Lower leg skin (tissue), 4 donors: ENCODE measurements around the gene NIBAN1. TPM values are rescaled to one million over a fixed set of nuclear protein-coding genes. Genes with fewer than 3 reads are reported as not detected.

Experiments used
- DNase-seq, 2 donors: peaks; one replicate each; pipeline ENCODE4 v3.0.0-alpha.2; 2019; ENCODE audit warnings: low spot score in 2 of 2
- H3K4me3 ChIP-seq: fragments of 200-600 bp; sonication (generic); 2 replicates; pipeline ENCODE4 v1.5.1; 2017; ENCODE audit warnings: mild to moderate bottlenecking, low read depth; ENCODE audit not compliant: poor library complexity, severe bottlenecking
- POLR2A ChIP-seq, 2 donors: fragments of 450-650 bp; IDR thresholded peaks; one replicate each; pipeline ENCODE4 v1.6.1; 2016 to 2017; ENCODE audit warnings: antibody characterized with exemption in 2 of 2, mild to moderate bottlenecking in 1 of 2, moderate library complexity in 1 of 2
- WGBS, 2 donors: methylation state at CpG; one replicate each; pipeline ENCODE4 v1.1.5; 2018; 5-methylcytosine and 5-hydroxymethylcytosine counted together
- intact Hi-C: fragments of 100-400 bp; cut with DNase I; formaldehyde crosslinking; loops from one replicate; pipeline ENCODE4 v1.15.0; 2023; ENCODE audit warnings: low total_unique reads
- total RNA-seq, 4 donors: library from RNA; depleted of rRNA; stranded (reverse); fragments of >200 nt; gene quantifications; one replicate each; pipeline ENCODE4 v1.1.0, GENCODE V29; 2016
- TF ChIP-seq, protein P1 (sequence below), 3 donors: fragments of 450-650 bp; IDR thresholded peaks; one replicate each; pipeline ENCODE4 v1.5.1; 2016; ENCODE audit warnings: antibody characterized with exemption in 3 of 3, mild to moderate bottlenecking in 3 of 3, moderate library complexity in 2 of 3

Gene NIBAN1, protein sequence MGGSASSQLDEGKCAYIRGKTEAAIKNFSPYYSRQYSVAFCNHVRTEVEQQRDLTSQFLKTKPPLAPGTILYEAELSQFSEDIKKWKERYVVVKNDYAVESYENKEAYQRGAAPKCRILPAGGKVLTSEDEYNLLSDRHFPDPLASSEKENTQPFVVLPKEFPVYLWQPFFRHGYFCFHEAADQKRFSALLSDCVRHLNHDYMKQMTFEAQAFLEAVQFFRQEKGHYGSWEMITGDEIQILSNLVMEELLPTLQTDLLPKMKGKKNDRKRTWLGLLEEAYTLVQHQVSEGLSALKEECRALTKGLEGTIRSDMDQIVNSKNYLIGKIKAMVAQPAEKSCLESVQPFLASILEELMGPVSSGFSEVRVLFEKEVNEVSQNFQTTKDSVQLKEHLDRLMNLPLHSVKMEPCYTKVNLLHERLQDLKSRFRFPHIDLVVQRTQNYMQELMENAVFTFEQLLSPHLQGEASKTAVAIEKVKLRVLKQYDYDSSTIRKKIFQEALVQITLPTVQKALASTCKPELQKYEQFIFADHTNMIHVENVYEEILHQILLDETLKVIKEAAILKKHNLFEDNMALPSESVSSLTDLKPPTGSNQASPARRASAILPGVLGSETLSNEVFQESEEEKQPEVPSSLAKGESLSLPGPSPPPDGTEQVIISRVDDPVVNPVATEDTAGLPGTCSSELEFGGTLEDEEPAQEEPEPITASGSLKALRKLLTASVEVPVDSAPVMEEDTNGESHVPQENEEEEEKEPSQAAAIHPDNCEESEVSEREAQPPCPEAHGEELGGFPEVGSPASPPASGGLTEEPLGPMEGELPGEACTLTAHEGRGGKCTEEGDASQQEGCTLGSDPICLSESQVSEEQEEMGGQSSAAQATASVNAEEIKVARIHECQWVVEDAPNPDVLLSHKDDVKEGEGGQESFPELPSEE
- total RNA-seq = 10 to 100 TPM in 3 of 4 donors, 1 to 10 TPM in 1; 8.2 to 27.9 (median 13.6) TPM

DNA sequence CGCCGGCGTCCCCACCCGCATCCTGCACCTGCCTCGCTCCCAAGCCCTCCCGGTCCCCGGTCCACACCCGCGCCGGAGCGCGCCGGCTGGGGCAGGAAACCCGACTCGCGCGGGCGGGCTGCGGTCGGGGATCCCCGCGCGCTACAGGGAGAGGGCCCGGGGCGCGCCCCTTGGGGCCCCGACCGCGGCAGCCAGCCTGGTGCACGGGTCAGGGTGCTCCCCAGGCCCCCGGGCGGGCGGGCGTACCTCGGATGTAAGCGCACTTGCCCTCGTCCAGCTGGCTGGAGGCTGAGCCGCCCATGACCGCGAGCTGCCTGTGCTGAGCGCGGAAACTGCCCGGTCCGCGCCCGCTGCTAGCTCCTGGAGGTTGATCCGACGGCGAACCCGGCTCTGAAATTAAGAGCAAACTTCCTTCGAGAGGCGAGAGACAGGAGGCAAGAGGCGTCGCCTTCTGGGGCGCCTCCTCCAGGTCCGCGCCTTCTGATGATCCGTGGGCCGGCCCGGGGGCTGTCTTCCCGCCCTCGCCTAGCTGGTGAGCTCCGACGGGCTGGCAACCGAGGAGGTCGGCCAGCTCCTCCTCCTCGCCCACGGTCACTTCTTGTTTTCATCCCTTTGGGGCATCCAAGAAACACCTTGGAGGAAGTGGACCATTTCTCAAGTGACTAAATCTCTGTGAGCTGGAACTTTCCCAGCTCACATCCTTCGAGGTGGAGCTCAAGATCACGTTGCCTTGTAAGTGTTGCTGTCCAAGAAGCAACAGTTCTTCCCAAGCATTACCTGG lies at the start of gene NIBAN1:
NIBAN1 (minus strand) TSS at position 453 of the 781 bp plus-strand sequence; CDS start at position 301, 152 bp downstream.
- WGBS, 2 donors = 0 to 1% methylated on average over 22 to 39 of the region's 70 CpGs
- H3K4me3 ChIP-seq = peak within 1 kb of the TSS; percentile 39
- intact Hi-C loops = no loop called here
- TF ChIP-seq, protein P1, sequence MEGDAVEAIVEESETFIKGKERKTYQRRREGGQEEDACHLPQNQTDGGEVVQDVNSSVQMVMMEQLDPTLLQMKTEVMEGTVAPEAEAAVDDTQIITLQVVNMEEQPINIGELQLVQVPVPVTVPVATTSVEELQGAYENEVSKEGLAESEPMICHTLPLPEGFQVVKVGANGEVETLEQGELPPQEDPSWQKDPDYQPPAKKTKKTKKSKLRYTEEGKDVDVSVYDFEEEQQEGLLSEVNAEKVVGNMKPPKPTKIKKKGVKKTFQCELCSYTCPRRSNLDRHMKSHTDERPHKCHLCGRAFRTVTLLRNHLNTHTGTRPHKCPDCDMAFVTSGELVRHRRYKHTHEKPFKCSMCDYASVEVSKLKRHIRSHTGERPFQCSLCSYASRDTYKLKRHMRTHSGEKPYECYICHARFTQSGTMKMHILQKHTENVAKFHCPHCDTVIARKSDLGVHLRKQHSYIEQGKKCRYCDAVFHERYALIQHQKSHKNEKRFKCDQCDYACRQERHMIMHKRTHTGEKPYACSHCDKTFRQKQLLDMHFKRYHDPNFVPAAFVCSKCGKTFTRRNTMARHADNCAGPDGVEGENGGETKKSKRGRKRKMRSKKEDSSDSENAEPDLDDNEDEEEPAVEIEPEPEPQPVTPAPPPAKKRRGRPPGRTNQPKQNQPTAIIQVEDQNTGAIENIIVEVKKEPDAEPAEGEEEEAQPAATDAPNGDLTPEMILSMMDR (IDR thresholded peaks at IDR 0.05) = no peak
- TF ChIP-seq POLR2A (IDR thresholded peaks at IDR 0.05) = no peak
- DNase-seq = peak; percentile 51 to 93

DNA sequence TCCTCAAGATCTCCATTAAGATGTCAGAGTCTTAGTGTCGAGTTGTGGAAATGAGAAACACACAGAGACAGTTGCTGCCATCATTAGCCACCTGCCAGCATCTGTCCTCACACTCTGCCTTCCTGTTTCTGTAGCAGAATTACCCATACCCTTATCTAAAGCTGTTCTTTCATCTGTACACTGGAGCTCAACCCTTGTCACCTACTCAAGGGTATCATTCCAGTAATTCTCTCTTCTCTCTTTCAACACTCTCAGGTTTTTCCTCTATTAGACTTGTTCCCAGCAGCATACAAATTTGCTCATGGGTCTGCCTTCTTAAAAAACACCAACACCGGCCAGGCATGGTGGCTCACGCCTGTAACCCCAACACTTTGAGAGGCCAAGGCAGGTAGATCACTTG lies 43.7 kb upstream of the NIBAN1 start:
- whole genome bisulfite sequencing, 2 donors = 85 to 87% methylated on average over 3 of the region's 3 CpGs
- TF ChIP-seq, protein P1 (IDR thresholded peaks at IDR 0.05) = no peak
- no peak for TF ChIP-seq POLR2A (IDR thresholded peaks at IDR 0.05)
- no peak for DNase-seq
- intact Hi-C loops = no loop called here
- no peak overlapping the region for H3K4me3 ChIP-seq

DNA sequence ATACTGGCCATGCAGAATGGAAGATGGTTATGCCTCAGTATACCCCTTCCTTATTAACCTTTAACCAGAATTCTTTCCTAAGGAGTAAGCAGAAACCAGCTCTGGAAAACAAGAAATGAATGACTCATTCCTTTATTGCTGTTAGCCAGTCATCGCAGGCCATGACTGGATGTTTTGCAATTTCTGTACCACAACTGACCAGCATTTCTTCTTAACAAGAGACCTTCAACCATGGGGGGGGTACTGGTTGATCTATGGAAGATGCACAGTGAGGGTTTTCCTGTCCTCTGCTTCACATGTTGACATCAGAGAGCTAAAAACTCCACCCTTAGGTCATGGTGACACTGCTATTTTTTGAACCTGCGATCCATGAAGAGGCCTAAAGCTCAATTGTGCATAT lies 43.0 kb upstream of the NIBAN1 start:
- DNase-seq = no peak
- no peak overlapping the region for H3K4me3 ChIP-seq
- intact Hi-C loops = no loop called here
- no peak for TF ChIP-seq POLR2A (IDR thresholded peaks at IDR 0.05)
- TF ChIP-seq, protein P1 (IDR thresholded peaks at IDR 0.05) = no peak
- WGBS, 2 donors = 66 to 77% methylated on average over 2 of the region's 2 CpGs

DNA sequence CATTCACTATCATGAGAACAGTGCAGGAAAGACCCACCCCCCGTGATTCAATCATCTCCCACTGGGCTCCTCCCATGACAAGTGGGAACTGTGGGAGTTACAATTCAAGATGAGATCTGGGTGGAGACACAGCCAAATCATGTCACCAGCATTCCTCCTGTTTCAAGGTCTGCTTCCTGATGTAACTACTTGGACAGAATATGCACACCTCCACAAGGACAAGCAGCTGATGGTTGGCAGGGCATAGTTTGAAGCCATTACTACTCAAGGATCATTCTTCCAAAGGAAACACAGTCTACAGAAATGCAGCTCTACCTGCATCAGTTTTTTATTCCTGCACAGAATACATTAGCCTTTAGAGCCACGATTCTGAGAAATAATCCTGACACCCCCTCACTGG lies 42.6 kb upstream of the NIBAN1 start:
- 74 to 79% methylated on average over 2 of the region's 2 CpGs for WGBS, 2 donors
- DNase-seq = no peak
- TF ChIP-seq, protein P1 (IDR thresholded peaks at IDR 0.05) = no peak
- no peak for TF ChIP-seq POLR2A (IDR thresholded peaks at IDR 0.05)
- H3K4me3 ChIP-seq = no peak overlapping the region
- intact Hi-C loops = no loop called here

DNA sequence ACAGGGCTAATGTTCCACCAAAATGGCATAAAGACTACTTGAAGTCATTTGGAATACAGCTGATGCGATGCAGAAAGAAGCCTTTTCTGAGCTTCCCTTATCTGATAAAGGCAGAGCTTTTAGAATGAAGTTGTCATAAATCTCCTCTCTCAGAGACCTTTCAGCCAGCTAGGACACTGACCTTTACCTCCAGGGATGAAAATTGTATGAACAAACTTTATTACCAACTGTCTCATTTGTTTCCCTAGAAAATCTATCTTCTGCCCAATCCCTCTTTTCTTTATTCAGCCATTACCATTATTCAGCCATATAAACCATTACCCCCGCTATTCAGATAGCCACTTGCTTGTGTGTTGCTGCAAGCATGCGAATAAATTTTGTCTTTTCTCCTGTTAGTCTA lies 41.3 kb upstream of the NIBAN1 start:
- TF ChIP-seq POLR2A (IDR thresholded peaks at IDR 0.05) = no peak
- TF ChIP-seq, protein P1 (IDR thresholded peaks at IDR 0.05) = no peak
- intact Hi-C loops = no loop called here
- 95 to 97% methylated on average over 3 of the region's 3 CpGs for WGBS, 2 donors

More for the DNA sequence above, 41.3 kb upstream of the NIBAN1 start:
- no peak for DNase-seq
- no peak overlapping the region for H3K4me3 ChIP-seq
